Uterus (tissue), 4 donors: Measurements from ENCODE around the gene RENBP. TPM values are rescaled to one million over a fixed set of nuclear protein-coding genes. Genes with fewer than 3 reads are reported as not detected.
A peak's percentile ranks its signal among the peaks of the same experiment; 100 is the strongest.

Experiments used
- DNase-seq, 2 donors: peaks; one replicate each; pipeline ENCODE4 v3.0.0-alpha.2; 2019 to 2020
- H3K27ac ChIP-seq, 2 donors: fragments of 200-600 bp; sonication (generic); 1 replicate in 1 of 2; 2 replicates in 1 of 2; pipeline ENCODE4 v1.5.1; 2016 to 2018
- H3K27me3 ChIP-seq, 2 donors: fragments of 200-600 bp; sonication (generic); one replicate each; pipeline ENCODE4 v1.5.1; 2018 to 2019; ENCODE audit warnings: control low read depth in 1 of 2
- H3K36me3 ChIP-seq, 2 donors: fragments of 200-600 bp; sonication (generic); one replicate each; pipeline ENCODE4 v1.5.1; 2019; ENCODE audit warnings: control low read depth in 1 of 2
- H3K4me1 ChIP-seq, 2 donors: fragments of 200-600 bp; sonication (generic); one replicate each; pipeline ENCODE4 v1.5.1; 2018 to 2019; ENCODE audit warnings: control low read depth in 1 of 2
- H3K4me3 ChIP-seq, 2 donors: fragments of 200-600 bp; sonication (generic); 1 replicate in 1 of 2; 2 replicates in 1 of 2; pipeline ENCODE4 v1.5.1; 2018 to 2019; ENCODE audit warnings: mild to moderate bottlenecking in 1 of 2
- H3K9me3 ChIP-seq, 2 donors: fragments of 200-600 bp; sonication (generic); one replicate each; pipeline ENCODE4 v1.5.1; 2019; ENCODE audit warnings: control low read depth in 1 of 2
- POLR2A ChIP-seq, 2 donors: fragments of 450-650 bp; IDR thresholded peaks; one replicate each; pipeline ENCODE4 v1.6.1; 2016; ENCODE audit warnings: antibody characterized with exemption in 2 of 2, mild to moderate bottlenecking in 1 of 2, moderate library complexity in 1 of 2
- intact Hi-C: fragments of 100-400 bp; cut with DNase I; formaldehyde crosslinking; loops from one replicate; pipeline ENCODE4 v1.15.1; 2023; ENCODE audit warnings: low total_unique reads
- total RNA-seq, 4 donors: library from RNA; depleted of rRNA in 3 of 4; stranded (reverse); fragments of >200 nt in 3 of 4; gene quantifications; one replicate each; pipeline versions ENCODE4 v1.1.0 to v1.2.4, GENCODE V29; 2014 to 2023
- TF ChIP-seq, protein P1 (sequence below), 4 experiments: fragments of 200-600 bp in 2 of 4; fragments of 450-650 bp in 2 of 4; sonication (generic) in 2 of 4; IDR thresholded peaks; one replicate each; pipeline ENCODE4 v1.5.1; 2016 to 2019; ENCODE audit warnings: antibody characterized with exemption in 4 of 4, mild to moderate bottlenecking in 2 of 4, moderate library complexity in 1 of 4
- donor health status: DM: yes; HTN: yes; CAD: no.

The RENBP gene
- total RNA-seq, 4 donors from 2014 or later = 0.77 to 5.9 (median 2.6) TPM

GRCh38 chrX:153989973-153990655, 45.7 kb upstream of the RENBP start:
- Histone ChIP-seq H3K36me3 (no peaks in the 10 kb centered on the region), H3K4me1 (no peaks in the 10 kb centered on the region), H3K27me3 (no peaks in the 10 kb centered on the region), H3K27ac (no peak overlapping the region), H3K4me3 (no peak overlapping the region), H3K9me3 (no peaks in the 10 kb centered on the region)
- TF ChIP-seq, protein P1, sequence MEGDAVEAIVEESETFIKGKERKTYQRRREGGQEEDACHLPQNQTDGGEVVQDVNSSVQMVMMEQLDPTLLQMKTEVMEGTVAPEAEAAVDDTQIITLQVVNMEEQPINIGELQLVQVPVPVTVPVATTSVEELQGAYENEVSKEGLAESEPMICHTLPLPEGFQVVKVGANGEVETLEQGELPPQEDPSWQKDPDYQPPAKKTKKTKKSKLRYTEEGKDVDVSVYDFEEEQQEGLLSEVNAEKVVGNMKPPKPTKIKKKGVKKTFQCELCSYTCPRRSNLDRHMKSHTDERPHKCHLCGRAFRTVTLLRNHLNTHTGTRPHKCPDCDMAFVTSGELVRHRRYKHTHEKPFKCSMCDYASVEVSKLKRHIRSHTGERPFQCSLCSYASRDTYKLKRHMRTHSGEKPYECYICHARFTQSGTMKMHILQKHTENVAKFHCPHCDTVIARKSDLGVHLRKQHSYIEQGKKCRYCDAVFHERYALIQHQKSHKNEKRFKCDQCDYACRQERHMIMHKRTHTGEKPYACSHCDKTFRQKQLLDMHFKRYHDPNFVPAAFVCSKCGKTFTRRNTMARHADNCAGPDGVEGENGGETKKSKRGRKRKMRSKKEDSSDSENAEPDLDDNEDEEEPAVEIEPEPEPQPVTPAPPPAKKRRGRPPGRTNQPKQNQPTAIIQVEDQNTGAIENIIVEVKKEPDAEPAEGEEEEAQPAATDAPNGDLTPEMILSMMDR (IDR thresholded peaks at IDR 0.05) = no peak
- TF ChIP-seq POLR2A (IDR thresholded peaks at IDR 0.05) = no peak
- intact Hi-C loops = no loop called here
- DNase-seq = no peak

DNA sequence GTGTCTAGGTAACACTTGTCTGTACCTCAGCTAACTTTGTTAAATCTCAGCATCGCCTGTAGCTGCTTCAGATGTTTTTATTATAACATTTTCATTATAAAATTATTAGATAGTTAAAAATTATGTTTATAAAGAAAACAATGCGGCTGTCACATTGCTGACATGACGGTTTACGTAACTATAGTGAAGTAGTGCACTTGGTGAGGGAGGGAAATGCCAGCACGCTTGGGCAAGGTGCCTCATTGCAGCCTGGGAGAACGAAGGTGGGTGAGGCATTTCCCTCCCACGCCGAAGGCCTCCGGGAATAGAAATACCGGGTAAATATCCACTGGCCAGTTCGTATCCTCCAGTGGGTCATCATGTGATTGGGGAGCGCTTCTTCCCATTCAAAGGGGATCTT, 44.0 kb upstream of the RENBP start:
- Histone ChIP-seq H3K9me3 (no peaks in the 10 kb centered on the region), H3K4me1 (no peaks in the 10 kb centered on the region), H3K36me3 (no peaks in the 10 kb centered on the region), H3K27me3 (no peaks in the 10 kb centered on the region), H3K27ac (no peak overlapping the region), H3K4me3 (no peak overlapping the region)
- TF ChIP-seq, protein P1 (IDR thresholded peaks at IDR 0.05) = no peak
- no peak for TF ChIP-seq POLR2A (IDR thresholded peaks at IDR 0.05)
- DNase-seq = no peak
- intact Hi-C loops = no loop called here

- Histone ChIP-seq H3K4me3 (no peak overlapping the region), H3K9me3 (no peaks in the 10 kb centered on the region), H3K4me1 (no peaks in the 10 kb centered on the region), H3K27ac (peak overlapping the region; percentile 64 to 80), H3K27me3 (no peaks in the 10 kb centered on the region), H3K36me3 (no peaks in the 10 kb centered on the region)
- no peak for TF ChIP-seq POLR2A (IDR thresholded peaks at IDR 0.05)
- TF ChIP-seq, protein P1 (IDR thresholded peaks at IDR 0.05) = no peak
- intact Hi-C loops = no loop called here
- no peak for DNase-seq
Measured at GRCh38 chrX:153984351-153985178, 40.1 kb upstream of the RENBP start.

GRCh38 chrX:153983321-153983801, 38.9 kb upstream of the RENBP start:
- no peaks in the 10 kb centered on the region for H3K36me3 ChIP-seq
- no peak for DNase-seq
- intact Hi-C loops = no loop called here
- H3K4me1 ChIP-seq = no peaks in the 10 kb centered on the region
- H3K27ac ChIP-seq = no peak overlapping the region
- TF ChIP-seq, protein P1 (IDR thresholded peaks at IDR 0.05) = no peak
- TF ChIP-seq POLR2A (IDR thresholded peaks at IDR 0.05) = no peak
- H3K9me3 ChIP-seq = no peaks in the 10 kb centered on the region
- no peaks in the 10 kb centered on the region for H3K27me3 ChIP-seq
- H3K4me3 ChIP-seq = no peak overlapping the region
